ENCODE results near the gene LHCGR. TPM values are rescaled to one million over a fixed set of nuclear protein-coding genes. Genes with fewer than 3 reads are reported as not detected.

Gene LHCGR
- total RNA-seq, 1 donor from 2014 or later: not detected

- Mint-ChIP-seq H3K4me1 (no peaks in the 10 kb centered on the region), H3K4me3 (no peak overlapping the region), H3K36me3 (ENCODE audit: low read depth) (no peaks in the 10 kb centered on the region), H3K27me3 (peaks cover 24% of the 10 kb centered on the region), H3K9me3 (peaks cover 10% of the 10 kb centered on the region), H3K27ac (no peak overlapping the region)
- CTCF ChIA-PET: no interaction called here
- ATAC-seq (ENCODE audit: low read depth): no peak
- intact Hi-C loops (cut with micrococcal nuclease): no loop called here
- POLR2A ChIA-PET: no interaction called here
- no peak for DNase-seq
- no peak for TF ChIP-seq CTCF (IDR thresholded peaks at IDR 0.05)
These were observed 4.2 kb upstream of the LHCGR start for GRCh38 chr2:48759682-48760081.

GRCh38 chr2:48756289-48756688 lies 765 bp upstream of the LHCGR start:
- no peak overlapping the region for H3K4me3 Mint-ChIP-seq

DNA sequence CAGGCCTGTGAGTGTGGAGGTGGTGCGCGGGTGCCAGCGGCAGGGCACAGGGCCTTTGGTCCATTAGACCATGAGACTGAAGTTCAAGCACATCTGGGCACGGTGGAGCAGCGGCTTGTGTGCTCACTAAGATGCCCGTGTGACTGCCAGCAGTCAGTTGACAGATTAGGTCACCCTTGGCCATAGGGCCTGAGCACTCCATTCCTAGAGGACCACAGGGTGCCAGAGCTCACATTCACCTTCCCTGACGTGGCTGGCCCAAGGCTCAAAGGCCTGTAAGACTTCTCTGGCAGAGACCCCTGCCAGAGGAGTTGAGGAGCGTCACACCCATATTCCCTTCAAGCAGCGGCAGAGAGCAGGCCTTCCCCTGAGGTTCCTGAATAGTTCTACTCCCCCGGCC lies 650 bp downstream of the LHCGR start:
- DNase-seq (no peak), ATAC-seq (ENCODE audit: low read depth) (no peak)
- POLR2A ChIA-PET: no interaction called here
- CTCF ChIA-PET: no interaction called here
- peaks cover 2% of the 10 kb centered on the region for H3K9me3 Mint-ChIP-seq
- H3K36me3 Mint-ChIP-seq (ENCODE audit: low read depth): no peaks in the 10 kb centered on the region
- intact Hi-C loops (cut with micrococcal nuclease): no loop called here
- TF ChIP-seq CTCF (IDR thresholded peaks at IDR 0.05): no peak
- no peak overlapping the region for H3K27ac Mint-ChIP-seq
- H3K4me1 Mint-ChIP-seq: peaks cover 8% of the 10 kb centered on the region
- no peak overlapping the region for H3K4me3 Mint-ChIP-seq
- peaks cover 29% of the 10 kb centered on the region for H3K27me3 Mint-ChIP-seq

More at GRCh38 chr2:48756289-48756688, 765 bp upstream of the LHCGR start:
- Mint-ChIP-seq H3K27ac (no peak overlapping the region), H3K4me1 (no peaks in the 10 kb centered on the region), H3K27me3 (peaks cover 29% of the 10 kb centered on the region), H3K36me3 (ENCODE audit: low read depth) (no peaks in the 10 kb centered on the region), H3K9me3 (peaks cover 2% of the 10 kb centered on the region)
- POLR2A ChIA-PET: no interaction called here
- intact Hi-C loops (cut with micrococcal nuclease): no loop called here
- DNase-seq (no peak), ATAC-seq (ENCODE audit: low read depth) (no peak)
- CTCF ChIA-PET: no interaction called here
- no peak for TF ChIP-seq CTCF (IDR thresholded peaks at IDR 0.05)

DNA sequence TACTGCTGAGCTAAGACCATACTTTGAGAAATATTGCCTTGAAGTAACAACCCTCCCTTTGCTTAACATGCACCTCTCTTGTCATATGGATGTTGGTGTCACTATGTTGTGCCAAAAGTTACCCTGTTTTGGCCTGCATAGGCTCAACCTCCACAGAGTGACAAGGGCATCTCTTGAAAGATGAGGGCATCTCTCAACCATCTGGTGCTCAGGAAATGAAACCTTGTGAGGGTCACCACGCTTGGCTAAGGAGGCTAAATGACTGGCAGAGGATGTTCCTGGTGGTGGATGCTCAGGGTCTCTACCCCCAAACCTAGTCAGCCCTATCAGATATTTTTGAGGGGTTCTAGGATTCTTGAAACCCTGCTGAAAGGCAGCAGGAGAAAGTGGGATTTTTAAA lies 2.3 kb downstream of the LHCGR start:
- H3K27ac Mint-ChIP-seq: no peak overlapping the region
- H3K27me3 Mint-ChIP-seq: peaks cover 26% of the 10 kb centered on the region
- H3K4me3 Mint-ChIP-seq: no peak overlapping the region
- POLR2A ChIA-PET: no interaction called here
- no peaks in the 10 kb centered on the region for H3K36me3 Mint-ChIP-seq (ENCODE audit: low read depth)
- ATAC-seq (ENCODE audit: low read depth) (no peak), DNase-seq (no peak)
- intact Hi-C loops (cut with micrococcal nuclease): no loop called here
- no peaks in the 10 kb centered on the region for H3K9me3 Mint-ChIP-seq
- TF ChIP-seq CTCF (IDR thresholded peaks at IDR 0.05): no peak
- H3K4me1 Mint-ChIP-seq: peaks cover 8% of the 10 kb centered on the region
- CTCF ChIA-PET: no interaction called here

- Mint-ChIP-seq H3K4me1 (peaks cover 8% of the 10 kb centered on the region), H3K27me3 (peaks cover 11% of the 10 kb centered on the region), H3K36me3 (ENCODE audit: low read depth) (no peaks in the 10 kb centered on the region), H3K27ac (no peak overlapping the region), H3K9me3 (no peaks in the 10 kb centered on the region), H3K4me3 (no peak overlapping the region)
- intact Hi-C loops (cut with micrococcal nuclease): no loop called here
- no peak for TF ChIP-seq CTCF (IDR thresholded peaks at IDR 0.05)
- DNase-seq (no peak), ATAC-seq (ENCODE audit: low read depth) (no peak)
- POLR2A ChIA-PET: no interaction called here
- CTCF ChIA-PET: no interaction called here
These were observed 5.3 kb downstream of the LHCGR start for GRCh38 chr2:48750128-48750739.
